HepG2 (cell line): ENCODE measurements around the gene PSORS1C2. TPM values are rescaled to one million over a fixed set of nuclear protein-coding genes. Genes with fewer than 3 reads are reported as not detected.
A peak's percentile ranks its signal among the peaks of the same experiment; 100 is the strongest.

Experiments used
- CERS6 ChIP-seq: sonication (generic); formaldehyde crosslinking; IDR thresholded peaks from 2 replicates; pipeline ENCODE4 v1.5.0; 2020; ENCODE audit warnings: missing genetic modification reagents
- CSRNP1 ChIP-seq: sonication (generic); formaldehyde crosslinking; IDR thresholded peaks from 2 replicates; pipeline ENCODE4 v1.8.1; 2023; ENCODE audit warnings: mild to moderate bottlenecking, missing genetic modification reagents
- EED ChIP-seq: sonication (generic); formaldehyde crosslinking; IDR thresholded peaks from 2 replicates; pipeline ENCODE4 v1.5.0; 2020; ENCODE audit warnings: mild to moderate bottlenecking, missing genetic modification reagents
- FOXA1 ChIP-seq, 2 experiments: fragments of 450-650 bp in 1 of 2; sonication (generic) in 1 of 2; formaldehyde crosslinking in 1 of 2; IDR thresholded peaks; 2 replicates each; pipeline versions ENCODE4 v1.4.0 to v1.6.1; 2016 to 2020; ENCODE audit warnings: missing genetic modification reagents in 1 of 2
- MZF1 ChIP-seq: sonication (generic); formaldehyde crosslinking; IDR thresholded peaks from 2 replicates; pipeline ENCODE4 v1.8.1; 2023; ENCODE audit warnings: mild to moderate bottlenecking, missing genetic modification reagents, borderline replicate concordance
- PAX8 ChIP-seq: sonication (generic); formaldehyde crosslinking; IDR thresholded peaks from 2 replicates; pipeline ENCODE4 v1.8.0; 2022; ENCODE audit warnings: mild to moderate bottlenecking, missing genetic modification reagents, borderline replicate concordance
- SRSF9 ChIP-seq: fragments of 200-400 bp; formaldehyde crosslinking; IDR thresholded peaks from 2 replicates; pipeline ENCODE4 v1.6.1; 2018; ENCODE audit warnings: borderline replicate concordance, mild to moderate bottlenecking, low read depth, low read length; ENCODE audit not compliant: insufficient read depth, poor library complexity, severe bottlenecking
- THAP9 ChIP-seq: sonication (generic); formaldehyde crosslinking; IDR thresholded peaks from 2 replicates; pipeline ENCODE4; 2020; ENCODE audit warnings: missing genetic modification reagents, mild to moderate bottlenecking, borderline replicate concordance
- ZBTB7B ChIP-seq: sonication (generic); formaldehyde crosslinking; IDR thresholded peaks from 2 replicates; pipeline ENCODE4 v1.4.0; 2020; ENCODE audit warnings: missing genetic modification reagents
- ZFYVE20 ChIP-seq: sonication (generic); formaldehyde crosslinking; IDR thresholded peaks from 2 replicates; pipeline ENCODE4 v1.8.0; 2023; ENCODE audit warnings: low read depth, mild to moderate bottlenecking, moderate library complexity, missing genetic modification reagents, borderline replicate concordance
- ZNF10 ChIP-seq: sonication (generic); formaldehyde crosslinking; IDR thresholded peaks from 2 replicates; pipeline ENCODE4 v1.4.0; 2020; ENCODE audit warnings: mild to moderate bottlenecking, low read depth, missing genetic modification reagents, borderline replicate concordance
- ZNF549 ChIP-seq: sonication (generic); formaldehyde crosslinking; IDR thresholded peaks from 2 replicates; pipeline ENCODE4 v1.5.0; 2020; ENCODE audit warnings: missing genetic modification reagents
- ZNF562 ChIP-seq: sonication (generic); formaldehyde crosslinking; IDR thresholded peaks from 2 replicates; pipeline ENCODE4 v1.8.0; 2022; ENCODE audit warnings: missing genetic modification reagents, borderline replicate concordance
- ZNF570 ChIP-seq: sonication (generic); formaldehyde crosslinking; IDR thresholded peaks from 2 replicates; pipeline ENCODE4 v1.4.0; 2020; ENCODE audit warnings: mild to moderate bottlenecking, missing genetic modification reagents, borderline replicate concordance
- ZNF770 ChIP-seq: sonication (generic); formaldehyde crosslinking; IDR thresholded peaks from 2 replicates; pipeline ENCODE4 v1.5.0; 2020; ENCODE audit warnings: mild to moderate bottlenecking, missing genetic modification reagents
- ZNF773 ChIP-seq: sonication (generic); formaldehyde crosslinking; IDR thresholded peaks from 2 replicates; pipeline ENCODE4 v1.4.0; 2020; ENCODE audit warnings: missing genetic modification reagents, borderline replicate concordance
- polyA plus RNA-seq, 8 experiments: library from polyadenylated mRNA; depleted of rRNA in 3 of 8; stranded (reverse) in 7 of 8; unstranded in 1 of 8; fragments of >200 nt; fragmentation: Illumina TruSeq in 4 of 8; extraction: Trizol in 4 of 8; gene quantifications; 2 replicates each; pipeline versions ENCODE4 v1.2.1 to v1.2.3, GENCODE V29; 2011 to 2016; ENCODE audit warnings: low read depth in 4 of 8, missing spikeins in 1 of 8, mixed read lengths in 1 of 8; ENCODE audit not compliant: insufficient read depth in 1 of 8
- total RNA-seq, 5 experiments: library from RNA; depleted of rRNA; stranded (reverse); fragments of >200 nt; fragmentation: Illumina TruSeq; extraction: Trizol; gene quantifications; 2 replicates each; pipeline ENCODE4 v1.2.3, GENCODE V29; 2016; ENCODE audit warnings: low read depth in 1 of 5

Gene PSORS1C2
- total and polyA plus RNA-seq, 2 of the 13 experiments (the other 11 are each of a cell fraction or from before 2014, with no cell fraction given): not detected

- TF ChIP-seq ZNF10 (no peak), EED (CRISPR knock-in tag) (no peak), MZF1 (CRISPR knock-in tag) (no peak), ZFYVE20 (CRISPR knock-in tag) (no peak), THAP9 (CRISPR knock-in tag) (peak; percentile 27; the same call in 1 of the 2 replicates), CERS6 (no peak), ZBTB7B (CRISPR knock-in tag) (0 out of 2 replicates have a peak, but pooled peaks have one; percentile 15), ZNF773 (CRISPR knock-in tag) (no peak), ZNF570 (CRISPR knock-in tag) (no peak), FOXA1 (IDR thresholded peaks at IDR 0.05) (no peak), FOXA1 (CRISPR knock-in tag; IDR thresholded peaks at IDR 0.05) (no peak), ZNF549 (no peak), SRSF9 (no peak), PAX8 (CRISPR knock-in tag) (no peak), ZNF770 (CRISPR knock-in tag) (peak; percentile 33; the same call in 1 of the 2 replicates), CSRNP1 (CRISPR knock-in tag) (peak; percentile 88), ZNF562 (CRISPR knock-in tag) (no peak)
Observed at GRCh38 chr6:31158140-31158862, 19.4 kb upstream of the PSORS1C2 start, which contains the start of gene TCF19 (continued).
